HAP-1 (cell line): Measurements from ENCODE around the gene PLXNC1.

ENCODE experiments used
- DNase-seq, 2 experiments: peaks; one replicate each; pipeline ENCODE4 v3.0.0-alpha.2; 2016 to 2020; ENCODE audit warnings: low spot score in 2 of 2
- H3K27me3 ChIP-seq: fragments of 250-450 bp; sonication (Bioruptor Pico); 2 replicates; pipeline ENCODE4 v1.5.1; 2020; ENCODE audit warnings: low read depth, mild to moderate bottlenecking, moderate library complexity
- H3K36me3 ChIP-seq: fragments of 250-450 bp; sonication (Bioruptor Pico); replicated peaks from 2 replicates; pipeline ENCODE4 v1.5.1; 2020; ENCODE audit warnings: mild to moderate bottlenecking
- H3K4me1 ChIP-seq: fragments of 250-450 bp; sonication (Bioruptor Pico); 2 replicates; pipeline ENCODE4 v1.5.1; 2020; ENCODE audit warnings: mild to moderate bottlenecking
- H3K4me3 ChIP-seq: fragments of 250-450 bp; sonication (Bioruptor Pico); 2 replicates; pipeline ENCODE4 v1.5.1; 2020; ENCODE audit warnings: mild to moderate bottlenecking, moderate library complexity
- H3K9me3 ChIP-seq: fragments of 250-450 bp; sonication (Bioruptor Pico); 2 replicates; pipeline ENCODE4 v1.5.1; 2020; ENCODE audit warnings: mild to moderate bottlenecking, moderate library complexity
- in situ Hi-C: fragments of 300-500 bp; cut with MboI; formaldehyde crosslinking; loops from 3 replicates; pipeline ENCODE4 v1.14.3; 2020; ENCODE audit warnings: low sequenced_read_pairs, inconsistent platforms, mixed read lengths

The PLXNC1 gene

DNA sequence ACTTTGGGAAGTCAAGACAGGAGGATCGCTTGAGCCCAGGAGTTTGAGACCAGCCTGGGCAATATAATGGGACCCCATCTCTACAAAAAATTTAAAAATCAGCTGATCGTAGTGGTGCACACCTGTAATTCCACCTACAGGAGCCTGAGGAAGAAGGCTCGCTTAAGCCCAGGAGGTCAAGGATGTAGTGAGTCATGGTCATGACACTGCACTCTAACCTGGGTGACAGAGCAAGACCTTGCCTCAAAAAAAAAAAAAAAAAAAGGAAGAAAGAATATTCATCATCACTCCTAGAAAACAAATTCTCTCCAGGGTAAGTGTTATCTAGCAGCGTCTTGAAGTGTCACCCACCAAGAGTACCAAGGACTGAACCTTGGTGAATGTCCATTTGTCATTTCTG is 34.2 kb upstream of the PLXNC1 start:
- H3K9me3 ChIP-seq: no peaks in the 10 kb centered on the region
- DNase-seq: no peak
- no peaks in the 10 kb centered on the region for H3K36me3 ChIP-seq
- peaks cover 4% of the 10 kb centered on the region; the same call in 1 of the 2 replicates for H3K4me1 ChIP-seq
- H3K4me3 ChIP-seq: no peak overlapping the region
- in situ Hi-C loops: loop anchor here (25.0 kb wide), 2 partner anchors 1102 to 1327 kb away; no protein-coding TSS in a partner anchor
- H3K27me3 ChIP-seq: no peaks in the 10 kb centered on the region

DNA sequence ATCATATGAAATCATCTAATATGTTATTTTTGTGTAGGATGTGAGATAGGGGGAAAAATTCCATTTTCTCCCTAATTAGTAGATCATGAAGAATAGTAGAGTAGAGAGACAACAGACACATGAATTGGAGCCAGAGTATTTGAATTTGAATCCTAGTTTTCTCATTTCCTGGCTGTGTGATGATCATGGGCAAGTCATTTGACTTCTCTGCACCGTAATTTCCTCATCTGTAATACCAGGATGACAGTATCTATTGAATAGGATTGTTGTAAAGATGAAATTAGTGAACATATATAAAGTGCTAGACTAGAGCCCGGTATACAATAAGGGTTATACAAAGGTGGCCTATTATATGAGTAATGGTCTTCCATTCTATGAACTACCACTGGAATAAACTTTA is 32.2 kb upstream of the PLXNC1 start:
- in situ Hi-C loops: loop anchor here (25.0 kb wide), 2 partner anchors 1104 to 1329 kb away; no protein-coding TSS in a partner anchor
- Histone ChIP-seq H3K27me3 (no peaks in the 10 kb centered on the region), H3K36me3 (no peaks in the 10 kb centered on the region), H3K4me1 (peaks cover 4% of the 10 kb centered on the region; the same call in 1 of the 2 replicates), H3K9me3 (no peaks in the 10 kb centered on the region), H3K4me3 (no peak overlapping the region)
- DNase-seq: no peak

DNA sequence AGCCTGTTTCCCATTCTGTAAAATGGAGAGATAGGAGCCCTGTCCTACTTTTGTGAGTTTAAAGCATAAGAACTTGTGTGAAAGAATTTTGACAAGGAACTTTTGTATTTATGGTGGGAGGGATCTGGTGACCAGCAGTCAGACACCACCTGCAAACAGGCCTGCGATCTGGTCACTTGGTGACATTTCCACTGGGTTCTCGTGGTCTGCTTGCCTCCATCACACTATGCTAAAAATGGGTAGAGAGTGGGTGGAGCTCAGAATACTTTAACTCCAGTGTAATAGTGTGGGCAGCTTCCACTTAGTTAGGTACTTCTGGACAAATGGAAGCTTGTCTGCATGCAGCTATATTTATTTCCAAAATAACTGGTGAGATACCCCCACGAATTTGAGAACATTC is 26.5 kb upstream of the PLXNC1 start:
- peaks cover 36% of the 10 kb centered on the region for H3K27me3 ChIP-seq
- in situ Hi-C loops: loop anchor here (25.0 kb wide), 2 partner anchors 1110 to 1335 kb away; no protein-coding TSS in a partner anchor
- no peaks in the 10 kb centered on the region for H3K36me3 ChIP-seq
- no peaks in the 10 kb centered on the region for H3K4me1 ChIP-seq
- H3K4me3 ChIP-seq: no peak overlapping the region
- no peak for DNase-seq
- H3K9me3 ChIP-seq: no peaks in the 10 kb centered on the region

DNA sequence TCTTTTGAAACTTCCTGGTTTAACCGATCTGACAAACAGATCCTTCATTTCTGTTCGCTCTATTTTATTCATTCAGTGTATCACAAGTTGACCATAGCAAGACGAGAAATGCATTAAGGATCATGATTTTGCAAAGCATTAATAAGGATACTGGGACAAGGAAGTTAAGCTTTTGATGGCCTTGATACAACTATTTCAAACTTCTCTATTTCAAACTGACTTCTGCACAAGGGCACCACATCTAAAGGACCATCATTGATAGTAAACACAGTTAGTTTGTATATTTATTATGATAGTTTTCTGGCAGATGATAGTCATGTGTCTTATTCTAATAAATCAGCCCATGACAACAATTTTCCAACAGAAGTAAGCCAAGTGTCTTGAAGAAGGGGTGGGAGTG is 25.8 kb upstream of the PLXNC1 start:
- no peaks in the 10 kb centered on the region for H3K4me1 ChIP-seq
- no peak for DNase-seq
- no peaks in the 10 kb centered on the region for H3K36me3 ChIP-seq
- peaks cover 39% of the 10 kb centered on the region for H3K27me3 ChIP-seq
- H3K4me3 ChIP-seq: no peak overlapping the region
- in situ Hi-C loops: loop anchor here (25.0 kb wide), 2 partner anchors 1110 to 1335 kb away; no protein-coding TSS in a partner anchor
- H3K9me3 ChIP-seq: no peaks in the 10 kb centered on the region

DNA sequence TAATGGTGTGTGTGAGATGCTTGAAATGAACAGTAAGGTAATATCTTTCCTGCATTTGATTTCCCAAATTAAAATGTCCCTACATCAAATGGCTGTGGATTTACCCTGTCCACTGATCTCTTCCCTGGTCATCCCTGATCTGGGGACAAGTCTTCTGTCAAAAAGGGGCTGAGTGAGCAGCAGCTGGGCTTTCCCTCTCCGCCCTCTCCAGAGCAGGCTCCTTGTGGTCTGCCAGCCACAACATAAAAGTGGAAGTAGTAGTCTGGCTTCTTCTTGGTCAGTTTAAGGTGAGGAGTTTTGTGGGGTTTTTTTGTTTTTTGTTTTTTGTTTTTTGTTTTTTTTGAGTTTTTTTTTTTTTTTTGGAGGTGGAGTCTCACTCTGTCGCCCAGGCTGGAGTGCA is 25.2 kb upstream of the PLXNC1 start:
- no peaks in the 10 kb centered on the region for H3K9me3 ChIP-seq

DNA sequence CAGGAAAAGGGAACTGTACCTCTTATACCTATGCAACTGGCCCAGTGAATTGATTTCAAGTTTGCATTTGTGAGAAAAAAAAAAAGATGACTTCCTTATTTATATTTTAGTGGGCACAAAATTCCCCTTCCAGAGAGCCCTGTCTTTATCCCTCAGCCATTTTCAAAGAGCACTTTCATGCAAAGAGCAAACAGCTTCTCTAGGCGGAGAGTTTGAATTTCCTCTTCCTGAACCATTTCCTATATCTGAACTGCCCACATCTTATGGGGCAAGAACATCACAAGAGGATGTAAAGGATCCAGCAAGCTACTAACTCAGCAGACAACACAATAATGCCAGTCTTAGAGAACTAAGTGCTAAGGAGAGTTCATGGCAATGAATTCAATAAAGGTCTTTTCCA is 22.3 kb upstream of the PLXNC1 start:
- Histone ChIP-seq H3K4me3 (no peak overlapping the region), H3K27me3 (peaks cover 47% of the 10 kb centered on the region), H3K4me1 (no peaks in the 10 kb centered on the region), H3K36me3 (no peaks in the 10 kb centered on the region), H3K9me3 (no peaks in the 10 kb centered on the region)
- in situ Hi-C loops: no loop called here
- no peak for DNase-seq

More for the DNA sequence above, 25.2 kb upstream of the PLXNC1 start:
- no peak for DNase-seq
- no peaks in the 10 kb centered on the region for H3K36me3 ChIP-seq
- in situ Hi-C loops: loop anchor here (25.0 kb wide), 2 partner anchors 1111 to 1336 kb away; no protein-coding TSS in a partner anchor
- no peaks in the 10 kb centered on the region for H3K4me1 ChIP-seq
- no peak overlapping the region for H3K4me3 ChIP-seq
- H3K27me3 ChIP-seq: peaks cover 41% of the 10 kb centered on the region

DNA sequence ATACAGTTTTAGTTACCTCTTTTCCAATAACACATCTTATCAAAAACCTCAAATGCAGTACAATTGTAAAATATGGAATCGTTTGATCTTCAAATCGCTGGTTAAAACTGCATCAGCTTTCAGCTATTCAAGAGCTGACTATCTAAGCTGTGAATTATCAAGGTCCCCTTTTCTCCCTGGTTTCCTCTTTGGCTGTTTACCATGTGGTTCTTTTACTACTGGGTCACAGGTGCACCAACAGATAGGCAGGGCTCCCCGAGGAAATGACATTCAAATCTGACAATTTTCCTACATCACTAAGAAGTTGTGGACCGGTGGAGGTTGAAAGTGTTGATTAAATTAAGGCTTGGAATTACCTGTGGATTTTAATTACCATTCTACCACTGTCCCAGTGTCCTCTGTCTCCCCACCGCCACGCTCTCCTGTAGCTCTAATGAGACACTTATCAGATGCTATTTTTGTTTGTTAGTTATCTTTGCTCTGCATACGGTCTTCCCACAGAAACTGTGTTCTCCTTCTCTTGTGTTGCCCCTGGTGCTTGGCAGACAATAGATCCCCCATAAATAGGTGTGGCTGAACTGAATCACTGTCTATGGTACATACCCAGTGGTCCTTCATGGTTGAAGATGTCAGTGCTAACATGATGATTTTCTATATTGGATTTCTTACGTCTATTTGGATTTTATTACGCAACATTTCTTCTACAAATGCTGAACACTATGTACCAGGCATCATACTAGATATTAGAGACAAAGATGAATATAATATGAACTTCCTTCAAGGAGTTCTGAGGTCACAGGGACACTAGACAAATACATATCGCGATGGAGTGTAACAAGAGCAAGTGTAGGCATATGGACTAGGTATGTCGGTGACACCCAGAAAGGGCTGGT is 20.9 kb upstream of the PLXNC1 start:
- no peaks in the 10 kb centered on the region for H3K4me1 ChIP-seq
- in situ Hi-C loops: no loop called here
- H3K36me3 ChIP-seq: no peaks in the 10 kb centered on the region
- H3K9me3 ChIP-seq: no peaks in the 10 kb centered on the region
- H3K27me3 ChIP-seq: peaks cover 45% of the 10 kb centered on the region
- no peak for DNase-seq
- H3K4me3 ChIP-seq: no peak overlapping the region

DNA sequence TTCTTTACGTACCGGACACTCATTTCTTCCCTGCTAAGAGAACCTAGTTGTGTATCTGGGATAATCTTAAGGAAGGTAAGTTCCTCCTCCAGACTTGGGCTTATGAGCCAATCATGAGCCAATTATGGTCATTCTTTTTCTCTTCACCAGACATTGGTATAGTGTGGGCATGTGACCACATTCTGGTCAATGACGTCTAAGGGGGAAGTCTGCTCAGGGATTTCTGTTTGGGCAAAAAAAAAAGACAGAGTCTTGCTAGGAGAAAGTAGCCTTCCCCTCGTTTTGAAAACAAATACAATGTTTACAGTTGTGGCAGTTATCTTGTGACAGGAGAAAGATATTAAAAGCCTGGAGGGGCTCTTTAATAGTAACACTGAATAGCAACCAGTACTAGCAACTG is 20.1 kb upstream of the PLXNC1 start:
- DNase-seq: no peak
- Histone ChIP-seq H3K9me3 (no peaks in the 10 kb centered on the region), H3K27me3 (peaks cover 45% of the 10 kb centered on the region), H3K4me1 (no peaks in the 10 kb centered on the region), H3K4me3 (no peak overlapping the region), H3K36me3 (no peaks in the 10 kb centered on the region)
- in situ Hi-C loops: no loop called here

DNA sequence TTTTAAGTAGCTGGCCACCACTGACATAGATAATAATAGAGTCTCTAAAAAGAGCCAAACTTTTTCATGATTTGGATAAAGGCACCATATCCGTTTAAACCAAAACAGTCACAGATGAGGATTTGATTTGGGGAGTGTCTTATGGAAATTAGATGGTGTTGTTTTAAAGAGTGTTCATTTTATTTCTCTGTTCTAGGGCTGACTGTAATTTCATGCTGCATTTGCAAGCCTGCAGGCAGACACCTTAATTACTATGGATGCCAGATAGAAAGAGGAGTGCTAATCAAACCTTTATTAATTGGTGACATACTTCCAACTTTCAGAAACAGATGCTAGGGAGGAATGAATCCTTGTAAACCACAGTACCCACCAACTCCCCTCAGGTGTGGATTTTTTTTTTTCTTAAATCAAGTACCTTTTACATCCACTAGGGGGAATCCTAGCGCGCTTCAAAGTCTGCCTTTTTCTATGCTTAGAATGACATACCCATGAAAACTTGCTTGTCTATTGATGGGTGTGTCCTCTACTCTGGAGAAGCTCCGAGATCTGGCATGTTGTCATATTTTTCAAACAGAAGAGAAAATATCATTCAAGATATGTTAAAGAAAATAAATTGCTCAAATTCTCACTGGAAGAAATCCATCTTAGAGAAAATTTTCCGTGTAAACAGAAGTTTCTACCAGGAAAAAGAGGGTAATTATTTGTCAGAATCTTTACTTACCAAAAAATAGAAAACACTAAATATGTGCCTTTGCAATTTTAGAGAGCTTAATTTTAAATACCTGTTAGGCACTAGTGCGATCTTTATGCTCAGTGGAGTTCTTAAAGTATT is 14.2 kb upstream of the PLXNC1 start:
- H3K4me1 ChIP-seq: peaks cover 2% of the 10 kb centered on the region; the same call in 1 of the 2 replicates
- DNase-seq: peak; percentile 40 to 72
- no peaks in the 10 kb centered on the region for H3K36me3 ChIP-seq
- no peaks in the 10 kb centered on the region for H3K9me3 ChIP-seq
- in situ Hi-C loops: no loop called here
- no peak overlapping the region for H3K4me3 ChIP-seq
- peaks cover 13% of the 10 kb centered on the region for H3K27me3 ChIP-seq

DNA sequence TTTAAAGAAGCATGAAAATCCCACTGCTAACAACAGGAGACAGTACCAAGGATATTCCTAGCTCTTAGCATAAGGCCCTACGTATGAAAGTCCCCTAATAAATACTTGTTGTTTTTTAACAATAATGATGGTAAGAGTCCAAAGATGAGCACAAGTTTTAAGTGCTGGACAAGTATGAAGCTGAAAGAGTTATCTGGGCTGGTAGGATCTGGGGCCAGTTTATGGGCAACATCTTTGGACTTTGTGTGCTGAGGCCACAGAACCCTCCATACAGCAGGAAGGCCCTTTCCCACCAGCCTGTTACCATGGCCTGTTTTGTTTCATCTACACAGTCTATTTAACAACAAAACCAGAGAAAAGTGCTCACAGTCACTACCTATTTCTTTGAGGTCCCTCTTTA is 12.5 kb upstream of the PLXNC1 start:
- Histone ChIP-seq H3K4me3 (no peak overlapping the region), H3K27me3 (peaks cover 10% of the 10 kb centered on the region), H3K4me1 (peaks cover 2% of the 10 kb centered on the region; the same call in 1 of the 2 replicates), H3K9me3 (no peaks in the 10 kb centered on the region), H3K36me3 (no peaks in the 10 kb centered on the region)
- in situ Hi-C loops: loop anchor here (5.0 kb wide), 1 partner anchor 396 kb away; no protein-coding TSS in a partner anchor
- no peak for DNase-seq

DNA sequence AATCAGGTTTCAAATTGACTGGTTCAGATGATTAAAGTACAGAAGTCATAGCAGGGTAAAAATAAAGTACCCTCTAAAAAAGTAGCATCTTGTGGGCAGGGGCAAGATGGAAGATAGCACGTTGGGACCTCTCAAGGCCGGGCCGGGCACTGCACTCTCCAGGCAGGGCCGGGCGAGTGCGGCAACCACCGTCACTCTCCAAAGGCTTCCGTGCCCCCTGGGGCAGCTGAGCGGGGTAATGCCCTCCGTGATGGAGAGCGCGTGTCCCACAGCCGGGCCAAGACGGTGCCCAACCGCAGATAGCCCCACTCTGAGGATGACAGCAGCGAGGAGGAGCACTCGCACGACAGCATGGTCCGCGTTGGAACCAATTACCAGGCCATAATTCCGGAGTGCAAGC is 8.6 kb upstream of the PLXNC1 start:
- in situ Hi-C loops: loop anchor here (5.0 to 10.0 kb wide), 2 partner anchors 295 to 392 kb away; no protein-coding TSS in a partner anchor

DNA sequence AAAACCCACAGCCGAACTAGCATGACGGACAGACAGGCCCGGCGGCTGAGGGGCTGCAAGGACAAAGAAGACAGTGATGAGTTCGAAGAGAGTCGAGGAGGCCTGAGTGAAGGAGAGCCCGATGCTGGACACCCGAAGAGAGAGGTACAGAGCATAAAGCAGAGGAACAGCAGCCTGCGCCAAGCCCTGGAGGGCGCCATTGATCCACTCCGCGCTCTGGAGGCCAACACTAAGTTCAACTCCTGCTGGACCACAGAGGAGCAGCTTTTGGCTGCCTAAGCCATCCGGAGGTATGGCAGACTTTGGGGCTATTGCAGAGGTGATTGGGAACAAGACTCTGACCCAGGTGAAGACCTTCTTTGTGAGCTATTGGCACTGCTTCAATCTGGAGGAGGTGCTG is 7.8 kb upstream of the PLXNC1 start:
- peak; percentile 20 to 68 for DNase-seq
- no peak overlapping the region for H3K4me3 ChIP-seq
- no peaks in the 10 kb centered on the region for H3K4me1 ChIP-seq
- H3K27me3 ChIP-seq: no peaks in the 10 kb centered on the region
- in situ Hi-C loops: loop anchor here (10.0 kb wide), 1 partner anchor 294 kb away; no protein-coding TSS in a partner anchor
- H3K36me3 ChIP-seq: no peaks in the 10 kb centered on the region
- H3K9me3 ChIP-seq: no peaks in the 10 kb centered on the region

More for the DNA sequence above, 8.6 kb upstream of the PLXNC1 start:
- Histone ChIP-seq H3K36me3 (no peaks in the 10 kb centered on the region), H3K9me3 (no peaks in the 10 kb centered on the region), H3K4me1 (no peaks in the 10 kb centered on the region), H3K4me3 (no peak overlapping the region), H3K27me3 (no peaks in the 10 kb centered on the region)
- no peak for DNase-seq

DNA sequence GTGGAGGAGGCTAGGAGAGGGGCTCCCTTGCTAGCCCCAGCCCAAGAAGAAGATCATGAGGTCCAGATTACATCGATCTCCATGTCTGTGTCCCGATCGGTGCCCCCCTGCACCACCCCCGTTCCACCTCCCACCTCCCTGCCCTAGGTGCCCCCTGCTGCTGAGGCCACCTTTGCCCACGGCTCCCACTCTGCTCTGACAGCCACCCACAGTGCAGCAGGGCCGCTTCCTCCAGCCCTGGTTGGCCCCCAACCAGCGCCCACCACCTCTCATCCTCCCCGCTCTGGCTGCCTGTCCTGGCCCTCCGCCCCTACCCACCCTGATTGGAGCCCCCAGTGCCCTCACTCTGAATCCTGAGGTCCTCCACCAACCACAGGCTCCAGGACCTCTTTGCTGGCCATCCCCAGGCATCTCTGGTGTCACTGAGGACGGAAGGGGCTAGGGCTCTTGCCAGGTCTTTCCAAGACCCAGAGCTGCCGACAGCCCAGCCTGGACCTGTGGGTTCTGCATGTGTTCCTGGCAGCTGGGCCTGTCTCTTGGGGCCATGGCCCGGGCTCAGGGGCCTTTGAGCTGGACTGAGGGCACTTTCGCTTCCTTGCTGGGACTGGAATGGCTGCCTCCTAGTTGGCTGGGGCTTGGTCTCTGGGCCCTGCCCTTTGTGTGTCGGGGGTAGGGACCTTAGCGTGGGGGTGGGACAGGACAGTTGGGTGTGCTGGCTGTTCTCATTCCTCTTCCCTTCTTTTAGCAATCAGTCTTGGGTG is 7.2 kb upstream of the PLXNC1 start:
- in situ Hi-C loops: loop anchor here (10.0 kb wide), 1 partner anchor 294 kb away; no protein-coding TSS in a partner anchor
- no peak for DNase-seq
- H3K36me3 ChIP-seq: no peaks in the 10 kb centered on the region
- H3K9me3 ChIP-seq: no peaks in the 10 kb centered on the region
- no peak overlapping the region for H3K4me3 ChIP-seq
- no peaks in the 10 kb centered on the region for H3K27me3 ChIP-seq
- H3K4me1 ChIP-seq: peaks cover 4% of the 10 kb centered on the region; the same call in 1 of the 2 replicates
